Smooth muscle cell (in vitro differentiated cells): Measurements from ENCODE around the gene CARD9. TPM values are rescaled to one million over a fixed set of nuclear protein-coding genes. Genes with fewer than 3 reads are reported as not detected.
"Not testable (repeated sequence)": the region's sequence is repeated elsewhere in the genome, so short reads cannot be mapped to it uniquely, and the experiment has no call there.

ENCODE experiments used
- DNase-seq: peaks from one replicate; lab custom pipeline; 2025; ENCODE audit not compliant: unreplicated experiment; lab: John Stamatoyannopoulos, UW
- H2AFZ ChIP-seq: fragments of 200-600 bp; sonication (generic); 2 replicates; pipeline ENCODE4 v1.6.0; 2016; ENCODE audit warnings: antibody characterized with exemption, low read depth, mild to moderate bottlenecking
- H3F3A ChIP-seq: fragments of 200-600 bp; sonication (generic); 2 replicates; pipeline ENCODE4 v1.6.0; 2017; ENCODE audit warnings: antibody characterized with exemption, low read depth
- H3K27ac ChIP-seq: fragments of 200-600 bp; sonication (generic); 2 replicates; pipeline ENCODE4 v1.5.1; 2016; ENCODE audit warnings: low read depth, mild to moderate bottlenecking
- H3K27me3 ChIP-seq: fragments of 200-600 bp; sonication (generic); 2 replicates; pipeline ENCODE4 v1.6.1; 2016; ENCODE audit warnings: low read depth, mild to moderate bottlenecking
- H3K36me3 ChIP-seq: fragments of 200-600 bp; sonication (generic); 2 replicates; pipeline ENCODE4 v1.5.1; 2016; ENCODE audit warnings: low read depth
- H3K4me1 ChIP-seq: fragments of 200-600 bp; sonication (generic); 2 replicates; pipeline ENCODE4 v1.5.1; 2016; ENCODE audit warnings: low read depth
- H3K4me2 ChIP-seq: fragments of 200-600 bp; sonication (generic); 2 replicates; pipeline ENCODE4 v1.6.0; 2016; ENCODE audit warnings: mild to moderate bottlenecking
- H3K4me3 ChIP-seq: fragments of 200-600 bp; sonication (generic); 2 replicates; pipeline ENCODE4 v1.5.1; 2016; ENCODE audit warnings: mild to moderate bottlenecking
- H3K79me2 ChIP-seq: fragments of 200-600 bp; sonication (generic); 2 replicates; pipeline ENCODE4 v1.6.0; 2016; ENCODE audit warnings: low read depth, mild to moderate bottlenecking
- H3K9ac ChIP-seq: fragments of 200-600 bp; sonication (generic); 2 replicates; pipeline ENCODE4 v1.6.0; 2016; ENCODE audit warnings: low read depth
- H3K9me3 ChIP-seq: fragments of 200-600 bp; sonication (generic); replicated peaks from 2 replicates; pipeline ENCODE4 v1.5.1; 2016; ENCODE audit warnings: low read depth
- H4K20me1 ChIP-seq: fragments of 200-600 bp; sonication (generic); 2 replicates; pipeline ENCODE4 v1.6.0; 2016; ENCODE audit warnings: low read depth
- CTCF ChIP-seq: fragments of 200-600 bp; sonication (generic); IDR thresholded peaks from 2 replicates; pipeline ENCODE4 v1.5.1; 2017; ENCODE audit warnings: borderline replicate concordance, mild to moderate bottlenecking, antibody characterized with exemption; ENCODE audit not compliant: insufficient read depth, poor library complexity, severe bottlenecking
- WGBS: methylation state at CpG from one replicate; pipeline ENCODE4 v1.1.7; 2016; ENCODE audit warnings: low lambda C conversion rate; 5-methylcytosine and 5-hydroxymethylcytosine counted together
- polyA plus RNA-seq: library from polyadenylated mRNA; unstranded; fragments of >200 nt; fragmentation: Nextera tagmentation; extraction: Ambion mirVana; gene quantifications from 2 replicates; pipeline ENCODE4 v1.2.1, GENCODE V29; 2016
- total RNA-seq: library from RNA; depleted of rRNA; stranded (reverse); fragments of >200 nt; gene quantifications from 2 replicates; pipeline ENCODE4 v1.2.3, GENCODE V29; 2014

CARD9 gene
- total and polyA plus RNA-seq, 2 experiments from 2014 or later = 1.2 to 1.9 TPM

GRCh38 chr9:136409557-136410455 is 36.3 kb upstream of the CARD9 start:
- no peak for TF ChIP-seq CTCF
- peak overlapping the region; percentile 98 for H3K4me2 ChIP-seq
- peak overlapping the region; percentile 25 for H3K27ac ChIP-seq
- H3K36me3 ChIP-seq = peaks cover 3% of the 10 kb centered on the region
- H3F3A ChIP-seq = no peaks in the 10 kb centered on the region
- peaks cover 52% of the 10 kb centered on the region for H3K79me2 ChIP-seq
- no peaks in the 10 kb centered on the region for H3K27me3 ChIP-seq
- no peaks in the 10 kb centered on the region for H3K9me3 ChIP-seq
- no peak for DNase-seq
- peak overlapping the region; percentile 72 for H2AFZ ChIP-seq
- H4K20me1 ChIP-seq = peaks cover 39% of the 10 kb centered on the region
- H3K4me1 ChIP-seq = peaks cover 17% of the 10 kb centered on the region
- WGBS = 15% methylated on average over 51 of the region's 71 CpGs
- H3K4me3 ChIP-seq = peak overlapping the region; percentile 96
- peak overlapping the region; percentile 71 for H3K9ac ChIP-seq

GRCh38 chr9:136407911-136408310 is 34.4 kb upstream of the CARD9 start:
- Histone ChIP-seq H3K9ac (no peak overlapping the region), H3K79me2 (peaks cover 41% of the 10 kb centered on the region), H2AFZ (no peak overlapping the region), H3K36me3 (peaks cover 3% of the 10 kb centered on the region), H3F3A (no peaks in the 10 kb centered on the region), H3K4me1 (peaks cover 17% of the 10 kb centered on the region), H3K27ac (no peak overlapping the region), H3K4me3 (no peak overlapping the region), H3K9me3 (no peaks in the 10 kb centered on the region), H3K4me2 (no peak overlapping the region), H3K27me3 (no peaks in the 10 kb centered on the region), H4K20me1 (peaks cover 28% of the 10 kb centered on the region)
- no peak for TF ChIP-seq CTCF
- WGBS = 96% methylated on average over 7 of the region's 7 CpGs
- DNase-seq = no peak

GRCh38 chr9:136407061-136407460 is 33.6 kb upstream of the CARD9 start:
- not testable (repeated sequence) for H3K27ac ChIP-seq, H3F3A ChIP-seq, DNase-seq, H3K9ac ChIP-seq, H3K4me3 ChIP-seq, H3K4me2 ChIP-seq, H2AFZ ChIP-seq, H3K27me3 ChIP-seq, H3K36me3 ChIP-seq, H3K9me3 ChIP-seq
- H3K79me2 ChIP-seq = peaks cover 32% of the 10 kb centered on the region
- 97% methylated on average over 28 of the region's 28 CpGs for WGBS
- peaks cover 20% of the 10 kb centered on the region for H4K20me1 ChIP-seq
- H3K4me1 ChIP-seq = peaks cover 17% of the 10 kb centered on the region

- not testable (repeated sequence) for H3K9ac ChIP-seq, H3K36me3 ChIP-seq, H3K27me3 ChIP-seq, H3K9me3 ChIP-seq, DNase-seq, H2AFZ ChIP-seq, H4K20me1 ChIP-seq, H3K27ac ChIP-seq, H3K4me2 ChIP-seq, H3F3A ChIP-seq, H3K4me3 ChIP-seq
- Histone ChIP-seq H3K4me1 (peaks cover 10% of the 10 kb centered on the region), H3K79me2 (peaks cover 20% of the 10 kb centered on the region)
- 95% methylated on average over 10 of the region's 10 CpGs for WGBS
These were observed 32.4 kb upstream of the CARD9 start for GRCh38 chr9:136405904-136406303.
